Uterus (tissue), 2 donors: ENCODE measurements around the gene EPS15.

Source experiments
- POLR2A ChIP-seq, 2 donors: fragments of 450-650 bp; IDR thresholded peaks; one replicate each; pipeline ENCODE4 v1.6.1; 2016; ENCODE audit warnings: antibody characterized with exemption in 2 of 2, mild to moderate bottlenecking in 1 of 2, moderate library complexity in 1 of 2
- TF ChIP-seq, protein P1 (sequence below), 4 experiments: fragments of 200-600 bp in 2 of 4; fragments of 450-650 bp in 2 of 4; sonication (generic) in 2 of 4; IDR thresholded peaks; one replicate each; pipeline ENCODE4 v1.5.1; 2016 to 2019; ENCODE audit warnings: antibody characterized with exemption in 4 of 4, mild to moderate bottlenecking in 2 of 4, moderate library complexity in 1 of 4

DNA sequence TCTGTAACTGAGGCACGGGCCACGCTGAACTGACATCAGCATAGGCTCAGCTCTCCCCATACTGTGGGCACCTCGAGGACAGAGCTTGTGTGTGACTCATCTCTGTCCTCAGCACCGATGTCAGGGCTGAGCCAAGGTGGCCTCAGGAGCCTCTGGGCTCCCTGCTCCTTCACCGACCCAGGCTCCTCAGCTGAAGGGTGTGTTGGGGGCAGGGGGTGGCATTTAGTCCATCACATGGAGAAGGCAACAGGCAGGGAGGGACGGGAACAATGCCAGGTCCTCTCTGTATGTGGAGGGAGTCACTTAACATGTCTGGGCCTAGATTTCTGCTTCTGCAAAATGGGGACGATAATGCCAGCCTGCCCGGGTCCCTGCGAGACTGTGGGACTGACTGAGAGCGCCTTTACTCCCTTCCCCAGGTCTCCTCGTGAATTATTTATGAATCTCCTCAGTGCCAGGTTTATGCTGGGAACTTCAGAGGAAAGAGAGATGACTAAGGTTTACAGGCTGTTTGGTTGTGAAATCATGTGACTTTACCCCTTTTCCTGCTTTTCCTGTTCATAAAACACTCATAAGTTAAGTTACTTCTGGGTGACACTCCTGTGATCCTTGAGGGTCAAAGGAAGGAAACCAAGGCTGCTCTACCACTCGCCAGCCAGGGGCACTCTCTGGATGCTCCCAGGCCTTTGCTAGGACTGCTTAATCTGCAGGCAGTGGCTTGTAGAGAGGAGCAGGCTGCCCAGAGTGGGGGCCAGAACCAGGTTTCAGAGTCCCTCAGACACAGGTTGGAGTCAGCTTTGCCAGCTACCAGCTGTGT, 204.9 kb downstream of the EPS15 start:
- TF ChIP-seq, protein P1, sequence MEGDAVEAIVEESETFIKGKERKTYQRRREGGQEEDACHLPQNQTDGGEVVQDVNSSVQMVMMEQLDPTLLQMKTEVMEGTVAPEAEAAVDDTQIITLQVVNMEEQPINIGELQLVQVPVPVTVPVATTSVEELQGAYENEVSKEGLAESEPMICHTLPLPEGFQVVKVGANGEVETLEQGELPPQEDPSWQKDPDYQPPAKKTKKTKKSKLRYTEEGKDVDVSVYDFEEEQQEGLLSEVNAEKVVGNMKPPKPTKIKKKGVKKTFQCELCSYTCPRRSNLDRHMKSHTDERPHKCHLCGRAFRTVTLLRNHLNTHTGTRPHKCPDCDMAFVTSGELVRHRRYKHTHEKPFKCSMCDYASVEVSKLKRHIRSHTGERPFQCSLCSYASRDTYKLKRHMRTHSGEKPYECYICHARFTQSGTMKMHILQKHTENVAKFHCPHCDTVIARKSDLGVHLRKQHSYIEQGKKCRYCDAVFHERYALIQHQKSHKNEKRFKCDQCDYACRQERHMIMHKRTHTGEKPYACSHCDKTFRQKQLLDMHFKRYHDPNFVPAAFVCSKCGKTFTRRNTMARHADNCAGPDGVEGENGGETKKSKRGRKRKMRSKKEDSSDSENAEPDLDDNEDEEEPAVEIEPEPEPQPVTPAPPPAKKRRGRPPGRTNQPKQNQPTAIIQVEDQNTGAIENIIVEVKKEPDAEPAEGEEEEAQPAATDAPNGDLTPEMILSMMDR (IDR thresholded peaks at IDR 0.05) = no peak
- no peak for TF ChIP-seq POLR2A (IDR thresholded peaks at IDR 0.05)
